Astrocyte (in vitro differentiated cells and primary cell): ENCODE data around the gene STK36. TPM values are rescaled to one million over a fixed set of nuclear protein-coding genes. Genes with fewer than 3 reads are reported as not detected.

Experiments
- DNase-seq: peaks from one replicate; pipeline ENCODE4 v3.0.0-alpha.2; 2010; ENCODE audit warnings: low read depth
- FAIRE-seq: peaks from 2 replicates; lab custom pipeline; 2011; peaks lifted over from hg19 to GRCh38; lab: Jason Lieb, UNC
- H2AFZ ChIP-seq: 2 replicates; pipeline ENCODE4 v1.6.0; 2012; ENCODE audit warnings: low read depth, low read length, inconsistent platforms
- H3K27ac ChIP-seq: 2 replicates; pipeline ENCODE4 v1.5.1; 2011; ENCODE audit warnings: low read depth, low read length, inconsistent platforms
- H3K27me3 ChIP-seq: 2 replicates; pipeline ENCODE4 v1.6.0; 2011; ENCODE audit warnings: low read length, inconsistent platforms; ENCODE audit not compliant: insufficient read depth
- H3K36me3 ChIP-seq: 2 replicates; pipeline ENCODE4 v1.5.1; 2011; ENCODE audit warnings: low read length, inconsistent platforms; ENCODE audit not compliant: insufficient read depth
- H3K4me1 ChIP-seq: 2 replicates; pipeline ENCODE4 v1.5.1; 2011; ENCODE audit warnings: low read length, inconsistent platforms; ENCODE audit not compliant: insufficient read depth
- H3K4me2 ChIP-seq: 2 replicates; pipeline ENCODE4 v1.6.0; 2012; ENCODE audit warnings: low read length, inconsistent platforms
- H3K4me3 ChIP-seq: 2 replicates; pipeline ENCODE4 v1.5.1; 2011; ENCODE audit warnings: low read depth, mild to moderate bottlenecking, low read length, inconsistent platforms; ENCODE audit not compliant: insufficient read depth
- H3K79me2 ChIP-seq: 2 replicates; pipeline ENCODE4 v1.6.0; 2012; ENCODE audit warnings: mild to moderate bottlenecking, low read length, inconsistent platforms; ENCODE audit not compliant: insufficient read depth
- H3K9ac ChIP-seq: 2 replicates; pipeline ENCODE4 v1.6.0; 2012; ENCODE audit warnings: mild to moderate bottlenecking, low read length, inconsistent platforms
- H3K9me3 ChIP-seq: 2 replicates; pipeline ENCODE4 v1.5.1; 2012; ENCODE audit warnings: low read depth, mild to moderate bottlenecking, low read length, inconsistent platforms; ENCODE audit not compliant: insufficient read depth
- H4K20me1 ChIP-seq: 2 replicates; pipeline ENCODE4 v1.6.0; 2012; ENCODE audit warnings: low read length, inconsistent platforms; ENCODE audit not compliant: insufficient read depth
- H3K27ac Mint-ChIP-seq: one replicate; pipeline ENCODE4 v1.8.0; 2021; ENCODE audit warnings: mild to moderate bottlenecking, mixed read lengths; ENCODE audit not compliant: unreplicated experiment
- H3K27me3 Mint-ChIP-seq: one replicate; pipeline ENCODE4 v1.8.0; 2021; ENCODE audit warnings: low read depth, mixed read lengths; ENCODE audit not compliant: unreplicated experiment
- H3K36me3 Mint-ChIP-seq: one replicate; pipeline ENCODE4 v1.8.0; 2021; ENCODE audit warnings: low read depth, mixed read lengths; ENCODE audit not compliant: unreplicated experiment
- H3K4me1 Mint-ChIP-seq: one replicate; pipeline ENCODE4 v1.8.0; 2021; ENCODE audit warnings: low read depth, mixed read lengths; ENCODE audit not compliant: unreplicated experiment
- H3K4me3 Mint-ChIP-seq: one replicate; pipeline ENCODE4 v1.8.0; 2021; ENCODE audit warnings: mild to moderate bottlenecking, moderate library complexity, mixed read lengths; ENCODE audit not compliant: unreplicated experiment
- H3K9me3 Mint-ChIP-seq: one replicate; pipeline ENCODE4 v1.8.0; 2021; ENCODE audit warnings: mild to moderate bottlenecking, mixed read lengths; ENCODE audit not compliant: unreplicated experiment
- EZH2 ChIP-seq: IDR thresholded peaks from 2 replicates; pipeline ENCODE4 v1.6.1; 2012; ENCODE audit warnings: mild to moderate bottlenecking, low read length, inconsistent platforms; ENCODE audit not compliant: insufficient read depth
- total RNA-seq: library from RNA; stranded (reverse); gene quantifications from 2 replicates; pipeline ENCODE4 v1.2.1, GENCODE V29; 2021
- TF ChIP-seq, protein P1 (sequence below): IDR thresholded peaks from 2 replicates; pipeline ENCODE4 v1.5.1; 2011; ENCODE audit warnings: low read depth, mild to moderate bottlenecking, inconsistent platforms, low read length, moderate library complexity; ENCODE audit not compliant: insufficient read depth

Gene STK36
- total RNA-seq, 1 donor from 2014 or later, result 42.6 TPM

DNA sequence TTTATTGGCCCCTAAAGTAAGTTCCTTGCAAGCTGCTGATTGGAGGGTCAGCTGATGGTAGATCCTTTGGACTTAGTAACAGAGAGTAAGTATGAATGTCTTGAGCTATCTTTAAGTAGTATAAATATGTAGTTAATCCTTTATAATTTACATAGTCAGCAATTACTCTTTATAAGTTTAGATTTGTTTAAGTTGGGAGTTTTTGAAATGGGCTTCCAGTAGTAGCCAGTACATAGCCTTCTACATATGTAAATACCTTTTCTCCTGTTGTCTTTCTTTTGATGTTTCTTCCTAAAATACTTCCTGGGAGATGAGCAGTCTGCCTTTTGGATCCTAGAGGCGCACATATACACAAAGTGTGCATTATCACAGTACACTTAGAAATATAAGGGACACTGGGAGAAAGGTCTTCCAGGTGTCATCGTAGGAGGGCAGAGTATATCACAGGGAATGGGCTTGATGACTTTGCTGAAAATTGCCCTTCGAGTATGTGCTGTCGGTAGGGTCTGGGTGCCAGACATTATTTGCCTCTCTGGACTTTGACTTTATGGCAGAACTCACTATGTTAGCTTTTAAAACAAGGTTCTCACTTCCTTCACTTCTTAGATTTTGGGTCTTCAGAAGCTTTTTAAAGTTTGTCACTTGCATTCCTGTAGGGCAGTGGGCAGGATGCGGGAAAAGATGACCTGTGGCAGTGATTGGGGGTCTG, 60.3 kb downstream of the STK36 start:
- peaks cover 3% of the 10 kb centered on the region for H3K9me3 Mint-ChIP-seq
- H3K4me3 Mint-ChIP-seq, result no peak overlapping the region
- FAIRE-seq, result no peak
- no peak for TF ChIP-seq EZH2
- TF ChIP-seq, protein P1, sequence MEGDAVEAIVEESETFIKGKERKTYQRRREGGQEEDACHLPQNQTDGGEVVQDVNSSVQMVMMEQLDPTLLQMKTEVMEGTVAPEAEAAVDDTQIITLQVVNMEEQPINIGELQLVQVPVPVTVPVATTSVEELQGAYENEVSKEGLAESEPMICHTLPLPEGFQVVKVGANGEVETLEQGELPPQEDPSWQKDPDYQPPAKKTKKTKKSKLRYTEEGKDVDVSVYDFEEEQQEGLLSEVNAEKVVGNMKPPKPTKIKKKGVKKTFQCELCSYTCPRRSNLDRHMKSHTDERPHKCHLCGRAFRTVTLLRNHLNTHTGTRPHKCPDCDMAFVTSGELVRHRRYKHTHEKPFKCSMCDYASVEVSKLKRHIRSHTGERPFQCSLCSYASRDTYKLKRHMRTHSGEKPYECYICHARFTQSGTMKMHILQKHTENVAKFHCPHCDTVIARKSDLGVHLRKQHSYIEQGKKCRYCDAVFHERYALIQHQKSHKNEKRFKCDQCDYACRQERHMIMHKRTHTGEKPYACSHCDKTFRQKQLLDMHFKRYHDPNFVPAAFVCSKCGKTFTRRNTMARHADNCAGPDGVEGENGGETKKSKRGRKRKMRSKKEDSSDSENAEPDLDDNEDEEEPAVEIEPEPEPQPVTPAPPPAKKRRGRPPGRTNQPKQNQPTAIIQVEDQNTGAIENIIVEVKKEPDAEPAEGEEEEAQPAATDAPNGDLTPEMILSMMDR, result no peak
- DNase-seq, result no peak
- peaks cover 32% of the 10 kb centered on the region for H3K4me1 Mint-ChIP-seq
- Histone ChIP-seq H4K20me1 (peaks cover 10% of the 10 kb centered on the region), H2AFZ (no peak overlapping the region), H3K4me1 (peaks cover 30% of the 10 kb centered on the region), H3K9me3 (no peaks in the 10 kb centered on the region), H3K79me2 (peaks cover 65% of the 10 kb centered on the region), H3K27ac (peak overlapping the region; percentile 81), H3K4me2 (peak overlapping the region; percentile 80), H3K9ac (peak overlapping the region; percentile 68), H3K27me3 (no peaks in the 10 kb centered on the region), H3K36me3 (peaks cover 2% of the 10 kb centered on the region), H3K4me3 (no peak overlapping the region)
- peaks cover 10% of the 10 kb centered on the region for H3K36me3 Mint-ChIP-seq
- H3K27me3 Mint-ChIP-seq, result no peaks in the 10 kb centered on the region
- H3K27ac Mint-ChIP-seq, result peak overlapping the region; percentile 95

- Histone ChIP-seq H3K36me3 (peaks cover 4% of the 10 kb centered on the region), H3K4me2 (no peak overlapping the region), H3K9ac (no peak overlapping the region), H3K27ac (peak overlapping the region; percentile 81), H2AFZ (no peak overlapping the region), H3K4me3 (no peak overlapping the region), H4K20me1 (peaks cover 10% of the 10 kb centered on the region), H3K27me3 (no peaks in the 10 kb centered on the region), H3K9me3 (no peaks in the 10 kb centered on the region), H3K4me1 (peaks cover 30% of the 10 kb centered on the region), H3K79me2 (peaks cover 60% of the 10 kb centered on the region)
- peaks cover 32% of the 10 kb centered on the region for H3K4me1 Mint-ChIP-seq
- H3K4me3 Mint-ChIP-seq, result no peak overlapping the region
- DNase-seq, result no peak
- H3K27me3 Mint-ChIP-seq, result no peaks in the 10 kb centered on the region
- TF ChIP-seq EZH2, result no peak
- TF ChIP-seq, protein P1, result no peak
- H3K36me3 Mint-ChIP-seq, result peaks cover 9% of the 10 kb centered on the region
- no peak for FAIRE-seq
- peak overlapping the region; percentile 95 for H3K27ac Mint-ChIP-seq
- peaks cover 1% of the 10 kb centered on the region for H3K9me3 Mint-ChIP-seq
These were observed 60.9 kb downstream of the STK36 start for GRCh38 chr2:218732761-218733158.
